DMS53 treated with DMSO at 0.1 percent for 48 hours (cell line): ENCODE data around the gene LPIN3.

Source experiments
- DNase-seq: peaks from one replicate; lab custom pipeline; 2025; ENCODE audit not compliant: unreplicated experiment; lab: John Stamatoyannopoulos, UW

The LPIN3 gene

GRCh38 chr20:41390889-41391288 is 50.3 kb downstream of the LPIN3 start:
- no peak for DNase-seq

GRCh38 chr20:41391587-41392001 is 51.0 kb downstream of the LPIN3 start:
- DNase-seq, result no peak

- no peak for DNase-seq
Observed at GRCh38 chr20:41392295-41392694, 51.7 kb downstream of the LPIN3 start.

GRCh38 chr20:41392871-41393704 is 52.5 kb downstream of the LPIN3 start:
- no peak for DNase-seq

DNA sequence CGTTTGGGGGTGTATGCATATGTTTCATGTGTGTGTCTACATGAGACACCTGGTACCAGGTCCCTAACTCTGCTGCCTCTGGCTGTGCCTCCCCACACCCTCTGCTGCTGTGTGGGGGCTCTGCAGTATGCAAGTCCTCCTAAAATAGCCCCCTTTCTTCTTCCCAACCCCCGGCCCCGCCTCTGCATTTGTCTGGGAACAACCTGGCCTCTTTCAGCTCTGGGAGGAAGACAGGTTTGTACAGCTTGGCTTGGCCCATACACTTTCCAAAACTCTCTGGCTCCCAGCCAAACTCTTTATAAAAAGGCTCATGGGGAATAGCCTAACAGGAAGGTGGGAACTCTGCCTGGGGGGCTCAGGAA is 53.1 kb downstream of the LPIN3 start:
- DNase-seq, result no peak

GRCh38 chr20:41394081-41394480 is 53.5 kb downstream of the LPIN3 start:
- DNase-seq, result no peak

DNA sequence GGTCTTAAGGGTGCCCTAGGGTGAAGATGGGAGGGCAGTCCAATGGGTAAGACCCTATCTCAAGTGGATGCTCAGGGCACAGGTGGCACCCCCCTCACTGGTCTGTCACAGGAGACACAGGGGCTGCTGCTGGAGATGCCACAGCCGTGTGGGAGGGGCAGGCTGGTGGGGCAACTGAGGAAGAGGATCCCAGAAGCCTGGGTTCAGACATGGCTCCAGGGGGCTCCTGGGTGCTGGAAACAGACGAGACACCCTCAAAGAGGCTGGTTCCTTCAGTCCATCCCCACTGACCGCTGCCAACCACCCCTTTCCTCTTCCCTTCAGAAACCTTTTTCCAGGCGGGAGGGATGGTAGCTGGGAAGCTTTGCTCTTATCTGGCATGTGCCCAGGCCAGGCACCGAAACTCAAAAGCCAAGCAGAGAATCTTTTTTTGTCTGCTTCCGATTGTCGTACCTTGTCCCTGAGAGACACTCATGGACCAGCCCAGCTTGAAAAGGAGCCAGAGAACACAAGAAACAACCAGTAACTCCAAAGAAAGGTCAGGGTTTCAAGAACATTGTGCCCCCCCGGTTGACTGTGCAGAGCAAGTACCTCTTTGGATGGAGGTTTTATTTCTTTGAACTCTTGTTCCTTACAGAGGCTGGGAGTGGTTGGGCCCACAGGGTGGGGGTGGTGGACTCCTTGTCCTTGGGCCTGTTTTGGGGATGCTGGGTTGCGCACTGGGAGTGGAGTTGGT is 54.5 kb downstream of the LPIN3 start:
- DNase-seq, result no peak

- no peak for DNase-seq
Observed at GRCh38 chr20:41395667-41396664, 55.3 kb downstream of the LPIN3 start.

DNA sequence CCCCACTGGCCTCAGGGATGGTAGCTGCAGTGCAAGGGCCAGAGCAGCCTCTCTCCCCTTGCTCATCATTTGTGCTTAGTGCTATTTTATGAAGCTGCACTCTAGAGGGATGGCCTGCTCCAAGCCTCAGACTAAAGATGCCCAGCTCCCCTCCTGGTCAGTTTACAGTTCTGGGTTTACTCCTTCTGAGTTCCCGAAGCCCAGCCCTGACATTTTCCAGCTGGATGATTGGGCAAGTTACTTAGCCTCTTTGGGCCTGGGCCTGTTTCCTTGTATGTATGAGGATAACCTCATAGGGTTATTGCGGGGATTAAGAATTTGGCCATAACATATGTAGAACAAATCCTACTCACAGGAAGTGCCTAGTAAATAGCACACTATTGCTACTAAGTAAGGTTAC is 57.8 kb downstream of the LPIN3 start:
- no peak for DNase-seq

GRCh38 chr20:41403604-41404003 is 63.0 kb downstream of the LPIN3 start:
- DNase-seq, result no peak

DNA sequence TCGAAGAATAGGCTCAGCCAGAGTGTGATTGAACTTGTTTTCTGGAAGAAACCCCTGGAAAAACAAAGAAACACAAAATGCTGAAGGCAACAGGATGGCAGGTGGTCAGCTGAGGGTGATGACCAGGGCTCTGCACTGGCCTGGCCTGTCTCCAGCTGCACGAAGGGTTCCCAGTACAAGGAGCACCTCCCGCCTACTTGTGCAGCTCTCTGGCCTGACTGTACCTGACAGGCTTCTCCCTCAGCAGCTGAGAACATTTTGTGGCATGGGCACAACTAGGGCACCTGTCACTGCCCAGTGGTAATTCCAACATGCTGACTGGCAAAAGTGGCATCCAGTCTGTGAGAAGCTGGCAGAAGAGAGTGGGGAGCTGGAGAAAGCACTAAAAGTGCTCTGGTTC is 64.8 kb downstream of the LPIN3 start:
- no peak for DNase-seq

GRCh38 chr20:41406353-41406752 is 65.7 kb downstream of the LPIN3 start:
- no peak for DNase-seq

- no peak for DNase-seq
Observed at GRCh38 chr20:41406896-41407444, 66.3 kb downstream of the LPIN3 start.

DNA sequence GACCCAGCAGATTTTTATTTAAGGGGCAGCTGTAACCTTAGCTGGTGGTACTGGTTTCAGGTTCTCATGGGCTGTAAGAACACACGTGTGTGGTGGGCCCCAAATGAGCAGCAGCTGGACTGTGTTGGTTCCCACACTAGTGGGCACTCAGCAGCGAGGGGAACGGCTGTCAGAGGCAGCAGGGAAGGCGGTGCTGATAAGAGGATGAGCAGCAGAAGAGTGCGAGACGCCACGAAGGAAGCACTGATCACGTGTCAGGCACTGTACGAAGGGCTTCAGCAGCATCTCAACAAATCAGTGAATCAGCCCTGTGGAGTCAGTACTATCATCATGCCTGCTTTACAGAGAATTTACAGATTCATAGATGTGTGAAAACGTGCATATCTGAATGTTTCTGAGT is 67.0 kb downstream of the LPIN3 start:
- DNase-seq, result no peak

DNA sequence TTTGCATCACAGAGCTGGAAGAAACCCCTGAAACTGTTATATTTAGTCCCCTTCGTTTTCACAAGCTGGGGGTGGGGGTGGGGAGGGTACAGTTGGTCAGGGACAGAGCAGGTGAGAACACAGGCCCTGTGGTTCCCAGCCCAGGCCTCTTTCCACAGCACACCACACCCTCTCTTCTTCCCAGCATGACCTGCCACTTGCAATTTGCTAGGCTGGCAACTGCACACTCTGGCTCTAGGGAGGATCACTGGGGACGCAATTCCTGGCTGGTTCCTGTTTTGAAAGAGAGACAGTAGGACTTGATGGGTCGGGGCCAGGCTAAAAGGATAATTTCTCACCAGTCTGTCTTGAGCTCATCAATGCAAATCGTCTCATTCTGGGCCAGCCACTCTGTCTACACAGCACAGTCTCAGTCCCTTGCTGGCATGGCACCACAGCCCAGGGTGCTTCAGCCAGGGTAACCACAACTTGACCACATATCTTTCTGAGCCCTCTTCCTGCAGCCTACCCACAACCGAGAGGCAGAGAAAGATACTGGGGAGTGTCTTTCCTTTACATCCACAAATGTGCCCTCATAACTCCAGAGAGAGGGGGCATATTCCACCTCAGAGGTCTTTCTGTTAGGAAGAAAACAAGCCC is 67.7 kb downstream of the LPIN3 start:
- DNase-seq, result no peak

DNA sequence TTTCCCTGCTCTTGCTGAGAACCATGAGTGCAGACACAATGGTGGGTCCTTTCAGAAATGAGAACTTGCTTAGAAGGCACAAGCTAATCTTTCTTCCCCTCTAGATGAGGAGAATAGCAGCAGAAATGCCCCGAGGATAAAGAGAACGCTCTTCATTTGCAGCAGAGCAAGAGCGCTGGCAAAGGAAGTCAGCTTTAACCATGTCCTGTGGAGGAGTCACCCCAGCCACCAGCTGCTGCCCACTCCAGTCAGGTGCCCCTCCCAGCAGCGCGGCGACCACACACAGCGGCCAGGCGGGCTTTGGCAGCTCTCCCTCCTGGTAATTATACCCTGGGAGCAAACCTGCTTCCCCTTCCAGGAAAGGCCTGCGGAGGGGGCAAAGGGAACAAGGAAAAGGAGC is 68.4 kb downstream of the LPIN3 start:
- DNase-seq, result no peak
